Stimulated activated effector memory CD8-positive, alpha-beta T cell treated with anti-CD3 and anti-CD28 coated beads, Interleukin-12 subunit alpha, Interleukin-12 subunit beta, amount 100 ng/mL, for 72 hours (primary cell): ENCODE measurements around the gene P2RX5.

ENCODE experiments used
- ATAC-seq: fragments of 150-1000 bp; cut with Tn5 transposase; 2 replicates; pipeline ENCODE4 v1.10.0; 2021
- DNase-seq, 2 donors: peaks; one replicate each; pipeline ENCODE4 v3.0.0; 2021 to 2022; ENCODE audit warnings: low spot score in 2 of 2
- H3K27ac Mint-ChIP-seq: one replicate; pipeline ENCODE4 v1.8.0; 2022; ENCODE audit warnings: mild to moderate bottlenecking, mixed read lengths
- H3K36me3 Mint-ChIP-seq: one replicate; pipeline ENCODE4 v1.8.0; 2022; ENCODE audit warnings: mild to moderate bottlenecking, mixed read lengths
- H3K4me1 Mint-ChIP-seq: one replicate; pipeline ENCODE4 v1.8.0; 2022; ENCODE audit warnings: mixed read lengths
- H3K4me3 Mint-ChIP-seq: one replicate; pipeline ENCODE4 v1.8.0; 2022; ENCODE audit warnings: mild to moderate bottlenecking, mixed read lengths
- H3K9me3 Mint-ChIP-seq: one replicate; pipeline ENCODE4 v1.8.0; 2022; ENCODE audit warnings: mixed read lengths

P2RX5 gene

DNA sequence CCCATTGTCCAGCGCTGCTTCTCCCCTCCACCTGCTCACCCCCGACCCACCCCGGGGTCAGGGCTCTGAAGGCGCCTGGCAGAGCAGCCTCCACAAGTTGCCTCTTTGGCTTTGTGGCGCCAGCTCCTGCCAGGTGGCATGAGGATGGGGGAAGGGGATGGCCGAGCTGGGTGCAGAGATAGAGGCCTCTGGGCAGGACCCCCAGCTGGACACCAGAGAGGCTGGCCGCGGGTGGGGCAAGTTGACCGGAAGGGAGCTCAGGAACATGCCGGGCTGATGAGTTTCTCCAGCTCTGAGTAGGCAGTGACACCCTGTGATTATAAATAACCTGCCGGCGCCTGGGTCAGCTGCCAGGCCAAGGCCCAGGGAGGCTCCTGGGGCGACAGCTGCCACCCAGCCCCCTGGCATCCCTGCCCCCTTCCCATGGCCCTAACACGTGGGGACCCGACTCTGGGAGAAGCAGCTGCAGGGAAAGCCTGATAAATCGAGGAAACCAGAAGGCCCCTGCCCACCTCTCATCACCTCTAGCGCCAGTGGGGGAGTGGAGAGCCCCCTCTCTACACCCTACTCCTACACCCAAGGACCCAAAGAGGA lies 729 bp downstream of the P2RX5 start:
- peaks cover 30% of the 10 kb centered on the region for H3K4me1 Mint-ChIP-seq

GRCh38 chr17:3693829-3694231 lies 2.1 kb downstream of the P2RX5 start:
- ATAC-seq (peak; percentile 94), DNase-seq (peak; percentile 59 to 88)
- Mint-ChIP-seq H3K4me1 (peaks cover 30% of the 10 kb centered on the region), H3K4me3 (peak overlapping the region; percentile 77), H3K36me3 (peaks cover 37% of the 10 kb centered on the region), H3K9me3 (no peaks in the 10 kb centered on the region), H3K27ac (peak overlapping the region; percentile 8)

More for the DNA sequence above, 729 bp downstream of the P2RX5 start:
- peaks cover 27% of the 10 kb centered on the region for H3K36me3 Mint-ChIP-seq
- peak overlapping the region; percentile 77 for H3K4me3 Mint-ChIP-seq
- H3K9me3 Mint-ChIP-seq, result no peaks in the 10 kb centered on the region
- ATAC-seq, result peak; percentile 8
- DNase-seq, result peak in 1 of 2 donors; percentile 67
- H3K27ac Mint-ChIP-seq, result peak overlapping the region; percentile 67

- no peak for ATAC-seq
- H3K27ac Mint-ChIP-seq, result no peak overlapping the region
Observed at GRCh38 chr17:3693141-3693540, 2.8 kb downstream of the P2RX5 start.

DNA sequence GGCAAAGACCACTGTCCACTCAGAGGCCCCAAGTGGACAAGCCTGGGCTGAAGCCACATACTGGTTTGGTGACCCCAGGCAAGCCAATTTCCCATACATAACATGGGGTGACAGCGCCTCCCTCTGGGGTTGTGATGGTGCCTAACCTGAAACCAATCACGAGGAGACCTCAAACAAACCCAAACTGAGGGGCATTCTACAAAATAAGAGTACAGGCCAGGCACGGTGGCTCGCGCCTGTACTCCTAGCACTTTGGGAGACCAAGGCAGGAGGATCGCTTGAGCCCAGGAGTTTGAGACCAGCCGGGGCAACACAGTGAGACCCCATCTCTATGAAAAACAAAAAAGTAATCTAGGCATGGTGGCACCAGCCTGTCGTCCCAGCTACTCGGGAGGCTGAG lies 3.6 kb downstream of the P2RX5 start:
- Mint-ChIP-seq H3K9me3 (no peaks in the 10 kb centered on the region), H3K27ac (no peak overlapping the region), H3K4me1 (peaks cover 30% of the 10 kb centered on the region), H3K4me3 (no peak overlapping the region), H3K36me3 (peaks cover 37% of the 10 kb centered on the region)
- DNase-seq, result no peak
- ATAC-seq, result no peak

More at GRCh38 chr17:3693141-3693540, 2.8 kb downstream of the P2RX5 start:
- peak overlapping the region; percentile 77 for H3K4me3 Mint-ChIP-seq
- peaks cover 30% of the 10 kb centered on the region for H3K4me1 Mint-ChIP-seq
- DNase-seq, result no peak
- H3K9me3 Mint-ChIP-seq, result no peaks in the 10 kb centered on the region
- H3K36me3 Mint-ChIP-seq, result peaks cover 37% of the 10 kb centered on the region

GRCh38 chr17:3691617-3692067 lies 4.3 kb downstream of the P2RX5 start:
- no peaks in the 10 kb centered on the region for H3K9me3 Mint-ChIP-seq
- no peak for DNase-seq

GRCh38 chr17:3690094-3690715 lies 5.8 kb downstream of the P2RX5 start:
- no peaks in the 10 kb centered on the region for H3K9me3 Mint-ChIP-seq
- no peak for DNase-seq
- peaks cover 32% of the 10 kb centered on the region for H3K36me3 Mint-ChIP-seq
- ATAC-seq, result no peak
- H3K4me1 Mint-ChIP-seq, result peaks cover 23% of the 10 kb centered on the region
- no peak overlapping the region for H3K27ac Mint-ChIP-seq
- H3K4me3 Mint-ChIP-seq, result no peak overlapping the region

More at GRCh38 chr17:3691617-3692067, 4.3 kb downstream of the P2RX5 start:
- ATAC-seq, result no peak
- Mint-ChIP-seq H3K4me3 (no peak overlapping the region), H3K27ac (no peak overlapping the region), H3K4me1 (peaks cover 30% of the 10 kb centered on the region), H3K36me3 (peaks cover 37% of the 10 kb centered on the region)

GRCh38 chr17:3689262-3690093 lies 6.5 kb downstream of the P2RX5 start:
- no peak for ATAC-seq
- no peak overlapping the region for H3K27ac Mint-ChIP-seq

GRCh38 chr17:3688852-3689261 lies 7.1 kb downstream of the P2RX5 start:
- ATAC-seq (no peak), DNase-seq (no peak)
- H3K9me3 Mint-ChIP-seq, result no peaks in the 10 kb centered on the region
- no peak overlapping the region for H3K4me3 Mint-ChIP-seq
- H3K36me3 Mint-ChIP-seq, result peaks cover 37% of the 10 kb centered on the region
- peaks cover 13% of the 10 kb centered on the region for H3K4me1 Mint-ChIP-seq
- no peak overlapping the region for H3K27ac Mint-ChIP-seq

More at GRCh38 chr17:3689262-3690093, 6.5 kb downstream of the P2RX5 start:
- H3K9me3 Mint-ChIP-seq, result no peaks in the 10 kb centered on the region
- H3K4me1 Mint-ChIP-seq, result peaks cover 19% of the 10 kb centered on the region
- no peak for DNase-seq
- peaks cover 37% of the 10 kb centered on the region for H3K36me3 Mint-ChIP-seq
- no peak overlapping the region for H3K4me3 Mint-ChIP-seq

DNA sequence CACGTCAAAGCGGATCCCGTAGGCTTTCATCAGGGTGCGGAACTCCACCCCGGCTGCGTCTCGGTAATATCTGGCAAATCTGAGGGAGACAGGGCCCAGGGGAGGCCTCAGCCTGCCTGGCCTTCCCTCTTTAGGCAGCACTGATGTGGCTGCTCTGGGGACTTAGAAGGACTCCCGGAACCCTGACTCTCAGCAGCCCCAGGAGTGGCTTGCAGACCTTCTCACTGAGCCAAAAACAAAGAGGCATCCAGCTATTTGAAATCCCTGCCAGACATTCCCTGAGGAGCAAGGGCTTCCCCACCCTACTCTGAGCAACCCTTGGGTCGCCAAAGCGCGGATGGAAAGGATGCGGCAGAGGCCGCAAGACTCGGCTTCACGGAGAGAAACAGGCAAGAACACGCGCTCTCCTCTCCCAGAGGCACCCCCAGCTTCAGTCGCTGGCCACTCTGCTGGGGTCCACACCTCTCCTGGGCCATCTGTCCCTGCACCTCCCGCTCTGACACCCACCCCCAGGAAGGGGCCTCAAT lies 7.9 kb downstream of the P2RX5 start:
- Mint-ChIP-seq H3K9me3 (no peaks in the 10 kb centered on the region), H3K4me3 (no peak overlapping the region), H3K36me3 (peaks cover 41% of the 10 kb centered on the region), H3K4me1 (peaks cover 14% of the 10 kb centered on the region), H3K27ac (no peak overlapping the region)
- ATAC-seq, result no peak
- DNase-seq, result no peak

DNA sequence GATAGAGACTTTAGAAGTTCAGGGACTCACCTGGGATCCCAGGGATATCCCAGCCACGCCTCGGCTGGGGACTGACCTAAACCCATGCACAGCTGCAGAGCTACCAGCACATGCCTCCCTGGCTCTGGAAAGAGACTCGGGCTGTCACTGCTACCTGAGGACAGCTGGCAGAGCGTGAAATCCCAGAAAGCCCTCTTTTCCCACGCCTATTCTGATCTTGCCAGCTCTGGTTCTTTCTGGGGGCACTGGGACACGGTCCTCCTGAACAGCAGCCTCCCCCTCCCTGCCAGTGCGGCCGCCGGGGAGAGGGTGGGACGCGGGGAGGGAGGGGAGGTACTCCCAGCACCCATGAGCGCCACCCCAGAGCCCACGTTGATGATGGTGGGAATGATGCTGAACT lies 10.8 kb downstream of the P2RX5 start:
- DNase-seq (no peak), ATAC-seq (no peak)
- H3K4me3 Mint-ChIP-seq, result no peak overlapping the region
- H3K36me3 Mint-ChIP-seq, result peaks cover 47% of the 10 kb centered on the region
- H3K27ac Mint-ChIP-seq, result no peak overlapping the region
- peaks cover 19% of the 10 kb centered on the region for H3K4me1 Mint-ChIP-seq
- H3K9me3 Mint-ChIP-seq, result no peaks in the 10 kb centered on the region

DNA sequence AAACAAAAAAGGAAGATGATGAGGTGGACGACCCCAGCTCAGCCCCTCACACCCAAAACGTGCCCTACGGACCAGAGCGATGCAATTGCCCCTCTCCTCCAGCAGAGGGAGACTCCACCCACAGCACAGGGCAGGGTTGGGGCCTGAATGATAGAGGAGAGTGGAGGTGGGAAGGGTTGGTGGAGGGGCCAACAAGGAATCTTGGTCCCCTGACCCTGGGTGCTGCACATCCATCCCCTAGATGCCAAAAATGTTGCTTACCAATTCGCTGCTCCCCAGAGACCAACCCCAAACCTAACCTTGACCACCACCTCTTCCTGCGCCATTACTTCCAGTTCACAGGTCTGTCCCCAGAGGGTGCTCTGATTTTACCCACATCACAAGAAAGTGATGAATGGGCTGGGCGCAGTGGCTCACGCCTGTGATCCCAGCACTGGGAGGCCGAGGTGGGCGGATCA lies 12.9 kb downstream of the P2RX5 start:
- Mint-ChIP-seq H3K4me1 (peaks cover 19% of the 10 kb centered on the region), H3K9me3 (no peaks in the 10 kb centered on the region), H3K36me3 (peaks cover 47% of the 10 kb centered on the region), H3K27ac (no peak overlapping the region), H3K4me3 (no peak overlapping the region)
- DNase-seq (peak; percentile 57 to 82), ATAC-seq (peak; percentile 88)

GRCh38 chr17:3682033-3682432 lies 13.9 kb downstream of the P2RX5 start:
- peaks cover 19% of the 10 kb centered on the region for H3K4me1 Mint-ChIP-seq
- H3K36me3 Mint-ChIP-seq, result peaks cover 53% of the 10 kb centered on the region
- DNase-seq (no peak), ATAC-seq (no peak)
- H3K27ac Mint-ChIP-seq, result peak overlapping the region; percentile 40
- H3K4me3 Mint-ChIP-seq, result no peak overlapping the region
- no peaks in the 10 kb centered on the region for H3K9me3 Mint-ChIP-seq

DNA sequence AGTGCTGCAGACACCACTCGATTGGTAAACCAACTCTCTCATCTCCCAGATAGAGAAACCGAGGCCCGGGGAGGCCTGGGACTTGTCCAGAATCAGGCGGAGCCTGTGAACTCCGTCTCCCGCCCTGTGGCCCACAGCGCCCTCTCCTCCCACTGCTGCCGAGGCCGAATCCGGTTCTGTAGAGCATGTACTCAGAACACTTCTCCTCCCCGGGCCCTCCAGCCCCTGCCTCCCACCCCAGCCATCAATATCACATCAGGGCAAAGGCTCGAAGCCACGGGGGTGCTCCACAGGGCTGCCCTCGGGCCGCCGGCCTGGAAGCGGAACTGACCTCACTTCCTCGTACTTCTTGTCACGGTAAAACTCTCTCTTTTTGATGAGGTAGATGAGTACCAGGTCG lies 14.4 kb downstream of the P2RX5 start:
- no peak for ATAC-seq
- H3K9me3 Mint-ChIP-seq, result no peaks in the 10 kb centered on the region
- peaks cover 53% of the 10 kb centered on the region for H3K36me3 Mint-ChIP-seq
- H3K4me1 Mint-ChIP-seq, result peaks cover 19% of the 10 kb centered on the region
- H3K27ac Mint-ChIP-seq, result peak overlapping the region; percentile 40
- H3K4me3 Mint-ChIP-seq, result no peak overlapping the region
- no peak for DNase-seq

- Mint-ChIP-seq H3K36me3 (peaks cover 53% of the 10 kb centered on the region), H3K27ac (peak overlapping the region; percentile 40), H3K4me1 (peaks cover 19% of the 10 kb centered on the region), H3K9me3 (no peaks in the 10 kb centered on the region), H3K4me3 (no peak overlapping the region)
- no peak for ATAC-seq
- DNase-seq, result no peak
Observed at GRCh38 chr17:3681057-3681456, 14.9 kb downstream of the P2RX5 start.

- peaks cover 47% of the 10 kb centered on the region for H3K36me3 Mint-ChIP-seq
- DNase-seq, result no peak
- no peak overlapping the region for H3K4me3 Mint-ChIP-seq
Observed at GRCh38 chr17:3679531-3680126, 16.3 kb downstream of the P2RX5 start.

More at GRCh38 chr17:3679531-3680126, 16.3 kb downstream of the P2RX5 start:
- Mint-ChIP-seq H3K9me3 (no peaks in the 10 kb centered on the region), H3K4me1 (peaks cover 19% of the 10 kb centered on the region), H3K27ac (no peak overlapping the region)
- ATAC-seq, result no peak
